Dedifferentiated amniotic fluid mesenchymal stem cell (primary cell): Measurements from ENCODE around the gene CHRND.

Source experiments
- DNase-seq: peaks from one replicate; pipeline ENCODE4 v3.0.0-alpha.2; 2016; ENCODE audit errors: extremely low spot score

CHRND gene

GRCh38 chr2:232503809-232504323, 22.1 kb upstream of the CHRND start:
- DNase-seq: no peak

- DNase-seq: no peak
These were observed 21.5 kb upstream of the CHRND start for GRCh38 chr2:232504438-232504837.

GRCh38 chr2:232505856-232506255, 20.1 kb upstream of the CHRND start:
- DNase-seq: no peak

DNA sequence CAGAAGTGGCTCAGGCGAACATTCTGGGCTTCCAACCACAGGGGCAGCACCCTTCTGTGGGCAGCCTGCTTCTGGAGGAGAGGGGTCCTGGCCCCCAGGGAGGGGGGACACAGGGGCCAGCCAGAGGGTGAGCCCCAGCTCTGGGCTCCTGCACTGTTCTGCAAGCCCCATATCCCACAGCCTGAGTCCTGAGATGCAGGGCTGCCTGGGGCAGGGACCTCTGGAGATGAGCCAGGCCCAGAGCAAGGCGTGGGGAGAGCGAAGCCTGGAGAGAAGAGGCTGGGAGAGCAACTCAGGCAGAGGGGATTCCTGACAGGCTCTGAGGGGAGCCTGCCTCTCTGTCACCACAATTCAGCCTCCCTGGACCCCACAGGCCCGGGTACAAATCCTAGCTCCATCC, 19.3 kb upstream of the CHRND start:
- DNase-seq: no peak

- no peak for DNase-seq
These were observed 17.7 kb upstream of the CHRND start for GRCh38 chr2:232508251-232508650.

- no peak for DNase-seq
These were observed 14.5 kb upstream of the CHRND start for GRCh38 chr2:232511336-232511890.

DNA sequence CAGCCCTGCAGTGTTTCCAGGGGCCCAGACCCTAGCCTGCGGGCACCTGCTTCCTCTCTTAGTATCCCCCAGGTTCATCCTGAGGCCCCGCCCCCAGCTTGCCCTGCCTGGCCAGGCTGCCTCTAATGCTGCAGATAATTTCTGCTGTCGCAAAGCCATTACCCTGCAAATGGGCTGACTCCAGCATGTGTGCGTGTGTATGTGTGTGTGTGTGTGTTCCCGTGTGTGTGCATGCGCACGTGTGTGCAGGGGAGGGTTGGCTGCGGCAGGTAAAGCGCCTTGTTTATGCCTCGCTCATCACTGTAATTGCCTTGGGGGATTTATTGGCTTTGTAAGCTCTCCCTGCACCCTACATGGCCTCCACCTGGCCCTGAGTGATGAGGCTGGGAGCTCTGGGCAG, 13.4 kb upstream of the CHRND start:
- no peak for DNase-seq

GRCh38 chr2:232513353-232513752, 12.6 kb upstream of the CHRND start:
- DNase-seq: no peak

DNA sequence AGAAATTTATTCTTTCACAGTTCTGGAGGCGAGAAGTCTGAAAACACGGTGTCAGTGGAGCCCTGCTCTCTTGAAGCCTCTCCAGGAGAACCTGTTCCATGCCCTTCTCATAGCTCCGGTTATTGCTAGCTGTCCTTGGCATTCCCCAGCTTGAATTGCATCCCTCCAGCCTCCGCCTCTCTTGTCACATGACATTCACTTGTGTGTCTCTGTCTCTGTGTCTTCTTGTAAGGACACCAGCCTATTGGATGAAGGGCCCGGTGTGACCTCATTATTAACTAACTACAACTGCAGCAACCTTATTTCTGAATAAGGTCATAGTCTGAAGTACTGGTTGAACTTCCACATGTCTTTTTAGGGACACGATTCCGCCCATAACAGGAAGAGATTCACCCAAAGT, 10.3 kb upstream of the CHRND start:
- no peak for DNase-seq

DNA sequence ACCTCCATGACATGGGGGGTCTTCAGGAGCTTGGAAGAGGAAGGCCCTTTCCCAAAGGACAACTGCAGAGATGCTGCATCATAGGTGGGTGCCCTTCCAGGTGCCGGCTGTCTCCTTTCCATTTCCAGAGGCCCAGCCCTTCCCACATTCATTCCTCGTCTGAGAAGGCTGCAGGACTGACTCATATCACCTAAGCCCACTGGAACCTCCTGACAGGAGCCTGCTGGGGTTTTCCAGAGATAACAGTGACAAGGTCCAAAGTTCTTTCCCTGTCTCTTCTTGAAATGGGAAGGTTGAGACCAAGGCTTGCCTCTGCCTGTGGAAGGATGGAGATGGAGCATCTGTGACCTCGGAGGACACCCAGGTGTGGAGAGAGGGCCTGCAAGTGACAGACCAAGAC, 9.4 kb upstream of the CHRND start:
- no peak for DNase-seq

- no peak for DNase-seq
These were observed 7.1 kb upstream of the CHRND start for GRCh38 chr2:232518844-232519243.

DNA sequence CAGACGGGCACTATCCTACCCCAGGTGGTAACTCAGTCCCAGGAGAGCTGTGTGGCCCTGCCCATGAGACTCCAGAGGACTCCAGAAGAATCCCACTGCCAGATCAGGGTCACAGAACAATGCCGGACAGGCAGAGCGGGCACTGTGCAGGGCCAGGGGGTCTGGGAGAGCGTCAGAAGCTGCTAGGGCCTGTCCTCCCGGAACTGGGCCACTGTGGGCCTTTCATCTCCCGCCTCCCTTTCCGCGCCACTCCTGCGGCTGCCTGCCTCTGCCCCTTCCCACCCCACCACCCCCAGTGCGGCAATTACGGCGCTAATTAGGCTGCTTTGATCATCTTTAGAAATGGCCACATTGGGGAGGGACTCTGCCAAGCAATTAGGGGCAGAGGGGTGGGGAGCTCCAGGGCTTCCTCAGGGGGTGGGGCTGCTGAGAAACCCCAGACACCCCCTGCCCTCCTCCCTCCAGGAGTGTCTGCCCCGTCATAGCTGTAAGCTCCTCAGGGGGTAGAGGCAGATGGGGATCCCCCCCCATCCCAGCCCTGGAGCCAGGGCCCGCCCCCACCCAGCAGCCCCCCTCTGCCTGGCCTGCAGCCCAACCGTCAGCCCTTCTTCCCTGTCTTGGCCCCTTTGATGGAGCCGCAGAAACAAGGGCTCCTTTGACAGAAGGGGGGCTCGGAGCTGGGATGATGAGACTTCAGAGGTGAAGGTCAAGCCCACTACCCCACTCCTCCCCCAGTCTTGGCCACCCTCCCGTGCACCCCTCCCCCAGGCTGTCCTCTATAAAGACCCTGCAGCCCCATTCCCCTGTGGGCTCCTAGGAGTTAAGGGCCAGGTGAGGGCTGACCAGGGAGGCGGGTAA, 6.2 kb upstream of the CHRND start, which contains the start of gene PRSS56:
PRSS56 (plus strand) TSS at position 808 of the 858 bp plus-strand sequence. CDS start 211 bp downstream, outside the sequence.
- no peak for DNase-seq

GRCh38 chr2:232520489-232520888, 5.5 kb upstream of the CHRND start:
- DNase-seq: no peak

DNA sequence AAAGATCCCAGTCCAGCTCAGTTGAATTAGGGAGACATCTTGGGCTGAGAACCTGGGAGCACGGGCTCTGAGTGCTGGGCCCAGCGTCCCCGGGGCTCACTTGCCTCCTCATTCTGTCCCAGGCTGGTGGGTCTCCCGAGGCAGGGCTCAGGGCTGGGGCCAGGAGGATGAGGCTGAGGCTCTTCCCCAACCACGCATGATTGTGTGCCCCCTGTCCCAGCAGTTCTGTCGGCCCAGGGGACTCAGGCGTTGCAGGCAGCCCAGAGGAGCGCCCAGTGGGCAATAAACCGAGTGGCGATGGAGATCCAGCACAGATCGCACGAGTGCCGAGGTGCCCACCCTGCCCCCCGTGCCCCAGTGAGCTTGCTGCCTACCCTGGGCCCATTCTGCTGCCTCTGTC, 4.9 kb upstream of the CHRND start:
- DNase-seq: no peak

- no peak for DNase-seq
These were observed 3.9 kb upstream of the CHRND start for GRCh38 chr2:232521959-232522622.

DNA sequence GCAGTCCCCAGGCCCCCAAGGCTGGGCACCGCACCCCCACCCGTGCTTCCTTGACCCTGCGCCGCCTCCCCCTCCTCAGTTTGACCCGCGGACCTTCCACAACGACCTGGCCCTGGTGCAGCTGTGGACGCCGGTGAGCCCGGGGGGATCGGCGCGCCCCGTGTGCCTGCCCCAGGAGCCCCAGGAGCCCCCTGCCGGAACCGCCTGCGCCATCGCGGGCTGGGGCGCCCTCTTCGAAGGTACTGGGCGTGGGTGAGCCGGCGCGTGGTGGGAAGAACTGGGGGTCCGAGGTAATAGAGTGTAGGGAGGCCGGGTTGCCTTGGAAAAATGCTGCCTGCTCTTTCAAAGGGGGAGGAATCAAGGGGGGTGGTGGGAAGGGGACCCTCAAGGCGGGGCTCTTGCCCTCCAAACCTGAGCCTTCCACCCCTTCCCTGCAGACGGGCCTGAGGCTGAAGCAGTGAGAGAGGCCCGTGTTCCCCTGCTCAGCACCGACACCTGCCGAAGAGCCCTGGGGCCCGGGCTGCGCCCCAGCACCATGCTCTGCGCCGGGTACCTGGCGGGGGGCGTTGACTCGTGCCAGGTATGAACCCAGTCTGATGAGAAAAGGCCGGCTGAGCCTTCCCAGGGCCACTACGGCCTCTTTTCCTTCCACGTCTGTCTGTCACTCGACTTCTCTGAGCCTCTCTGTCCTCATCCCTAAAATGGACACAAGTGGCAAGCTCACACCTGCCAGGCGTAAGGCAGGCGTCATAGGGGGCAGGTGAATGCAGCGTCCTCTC, 3.1 kb upstream of the CHRND start:
- no peak for DNase-seq

- no peak for DNase-seq
These were observed 2.6 kb upstream of the CHRND start for GRCh38 chr2:232523402-232523681.

GRCh38 chr2:232523682-232524597, 2.0 kb upstream of the CHRND start:
- DNase-seq: no peak

DNA sequence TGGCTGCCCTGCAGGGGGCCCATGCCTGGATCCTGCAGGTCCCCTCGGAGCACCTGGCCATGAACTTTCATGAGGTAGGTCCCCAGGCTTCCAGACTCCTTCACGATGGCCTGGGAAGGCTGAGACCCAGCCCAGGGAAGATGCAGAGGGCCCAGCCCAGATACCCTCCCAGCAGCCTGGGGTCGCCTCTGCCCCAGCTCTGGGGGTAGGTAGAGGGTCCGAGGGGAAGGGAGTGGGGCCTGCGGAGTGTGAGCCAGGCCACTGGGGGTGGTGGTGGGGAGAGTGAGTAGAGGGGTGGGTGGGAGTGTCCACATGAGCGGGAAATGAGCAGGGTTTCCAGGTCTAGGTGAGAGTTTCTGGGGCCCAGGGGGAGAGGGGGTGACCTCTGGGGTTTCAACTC, 1.2 kb upstream of the CHRND start:
- DNase-seq: no peak

- DNase-seq: no peak
These were observed 761 bp upstream of the CHRND start for GRCh38 chr2:232525199-232525598.

GRCh38 chr2:232526372-232526941, 497 bp downstream of the CHRND start:
- DNase-seq: no peak
